Urothelium cell line (cell line): Measurements from ENCODE around the gene NSMF.

Experiments used
- DNase-seq: peaks from one replicate; pipeline ENCODE4 v3.0.0; 2011; ENCODE audit warnings: low spot score, mixed read lengths
- FAIRE-seq: peaks from 2 replicates; lab custom pipeline; 2011; peaks lifted over from hg19 to GRCh38; lab: Jason Lieb, UNC

The NSMF gene

DNA sequence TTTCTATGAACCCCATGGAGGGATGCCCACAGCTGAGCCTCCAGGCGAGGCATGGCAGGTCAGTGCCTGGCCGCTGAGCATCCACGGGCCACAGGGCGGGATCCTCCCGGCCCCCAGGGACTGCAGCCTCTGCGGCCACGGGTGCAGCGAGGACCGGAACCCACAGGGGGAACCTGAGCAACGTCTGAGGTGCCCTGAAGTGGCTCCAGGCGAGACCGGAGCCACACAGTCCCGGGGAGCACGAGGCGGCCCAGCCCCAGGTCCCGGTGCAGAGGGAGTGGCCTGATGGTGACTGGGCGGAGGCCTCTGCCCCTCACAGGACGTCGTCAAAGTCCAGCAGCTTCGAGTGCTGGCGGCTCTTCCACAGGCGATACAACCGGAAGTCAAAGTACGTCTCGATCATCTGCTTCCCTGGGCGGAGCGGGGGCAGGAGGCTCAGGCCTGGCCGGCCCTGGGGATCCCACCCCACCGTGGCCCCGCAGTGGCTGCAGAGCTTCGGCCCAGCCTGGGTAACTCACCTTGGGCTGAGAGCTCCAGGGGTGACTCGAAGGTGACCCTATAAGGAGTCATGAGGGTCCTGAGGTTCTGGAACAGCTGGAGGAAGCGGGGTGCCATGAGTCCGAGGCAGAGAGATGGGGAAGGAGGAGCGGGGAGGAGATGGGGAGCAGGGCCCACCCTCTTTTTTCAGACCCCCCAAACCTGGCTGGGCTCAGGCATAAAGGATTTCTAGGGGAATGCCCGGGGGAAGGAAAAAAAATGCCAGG lies 9.9 kb downstream of the NSMF start:
- FAIRE-seq (no peak), DNase-seq (no peak)

DNA sequence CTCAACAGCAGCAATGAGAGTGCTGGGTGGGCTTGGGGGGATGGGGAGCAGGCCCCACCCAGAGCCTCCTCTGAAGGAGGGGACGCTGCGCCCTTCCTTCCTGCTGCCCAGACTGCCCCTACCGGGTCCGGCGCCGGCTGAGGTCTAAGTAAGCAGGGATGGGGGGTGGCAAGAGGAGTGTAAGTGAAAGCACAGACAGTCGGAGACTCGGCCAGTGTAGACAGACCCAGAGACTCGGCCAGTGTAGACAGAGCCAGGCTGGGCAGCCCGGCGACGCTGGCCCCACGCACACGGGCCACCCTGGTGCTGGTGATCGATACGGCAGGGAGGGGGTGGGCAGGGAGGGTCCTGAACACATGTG lies 10.6 kb downstream of the NSMF start:
- no peak for FAIRE-seq
- no peak for DNase-seq

DNA sequence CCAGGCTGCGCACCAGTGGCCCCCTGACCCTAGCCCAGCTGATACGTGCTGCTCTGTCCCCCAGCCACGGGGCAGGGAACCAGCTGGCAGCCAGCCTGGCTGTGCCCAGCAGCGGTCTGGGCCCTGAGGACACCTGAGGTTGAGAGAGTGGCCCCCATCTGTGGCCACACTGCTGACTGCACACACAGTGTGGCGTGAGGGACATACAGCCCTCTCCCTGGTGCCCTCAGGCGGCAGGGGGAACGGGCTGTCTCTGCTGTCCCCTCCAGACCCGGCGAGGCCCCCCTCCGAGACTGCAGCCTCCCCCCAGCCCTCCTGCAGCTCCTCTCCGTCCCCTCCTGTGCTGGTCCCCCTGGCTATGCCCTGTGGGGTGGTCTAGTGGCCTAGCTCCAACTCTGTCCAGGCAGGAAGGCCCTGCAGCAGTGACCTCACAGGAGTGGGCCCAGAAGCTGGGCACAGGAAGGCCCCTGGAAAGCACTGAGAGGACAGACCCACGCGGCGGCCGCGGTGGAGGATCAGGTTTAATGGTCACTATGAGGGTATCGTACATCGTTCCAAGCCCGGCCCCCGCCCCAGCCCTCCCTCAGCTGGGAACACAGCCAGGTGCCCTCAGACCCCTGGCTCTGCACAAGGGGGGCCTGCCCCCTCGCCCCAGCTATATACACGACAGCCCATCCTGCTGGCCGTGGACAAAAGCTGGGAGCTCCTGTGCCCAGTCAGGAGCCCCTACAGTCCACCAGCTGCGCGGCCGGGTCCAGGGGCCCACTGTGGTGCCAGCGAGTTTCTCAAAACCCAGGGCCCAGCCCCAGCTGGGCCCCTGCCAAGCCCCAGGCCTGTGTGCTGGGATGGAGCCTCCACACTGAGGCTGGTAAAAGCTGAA lies 11.2 kb downstream of the NSMF start:
- DNase-seq, result no peak
- no peak for FAIRE-seq

DNA sequence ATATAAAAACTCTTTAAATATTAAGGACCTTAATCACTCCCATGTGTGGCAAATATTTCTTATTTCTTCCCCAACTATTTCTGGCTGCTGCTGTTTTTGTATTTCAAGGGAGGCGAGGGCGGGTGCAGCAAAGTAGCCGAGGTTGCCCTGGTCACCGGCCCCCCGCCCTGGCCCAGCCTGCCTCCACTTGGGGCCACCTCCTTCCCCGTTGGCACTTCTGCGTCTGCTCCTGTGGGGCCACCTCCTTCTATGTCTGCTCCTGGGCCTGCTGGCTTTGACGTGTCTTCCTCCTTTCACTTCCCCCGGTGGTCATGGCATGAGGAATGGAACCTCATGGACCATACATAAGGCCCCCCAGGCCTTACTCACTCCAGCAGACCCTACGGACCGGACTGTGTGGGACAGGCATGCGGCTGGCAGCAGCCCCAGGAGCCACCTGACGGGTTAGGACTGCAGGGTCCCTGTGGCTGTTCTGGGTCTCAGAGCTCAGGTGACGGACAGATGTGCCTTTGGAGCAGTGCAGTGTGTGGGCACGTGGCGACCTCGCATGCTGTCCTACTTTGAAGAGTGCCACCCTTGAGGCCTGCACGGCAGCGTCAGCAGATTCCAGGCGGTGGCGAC lies 12.2 kb downstream of the NSMF start:
- DNase-seq (no peak), FAIRE-seq (no peak)

DNA sequence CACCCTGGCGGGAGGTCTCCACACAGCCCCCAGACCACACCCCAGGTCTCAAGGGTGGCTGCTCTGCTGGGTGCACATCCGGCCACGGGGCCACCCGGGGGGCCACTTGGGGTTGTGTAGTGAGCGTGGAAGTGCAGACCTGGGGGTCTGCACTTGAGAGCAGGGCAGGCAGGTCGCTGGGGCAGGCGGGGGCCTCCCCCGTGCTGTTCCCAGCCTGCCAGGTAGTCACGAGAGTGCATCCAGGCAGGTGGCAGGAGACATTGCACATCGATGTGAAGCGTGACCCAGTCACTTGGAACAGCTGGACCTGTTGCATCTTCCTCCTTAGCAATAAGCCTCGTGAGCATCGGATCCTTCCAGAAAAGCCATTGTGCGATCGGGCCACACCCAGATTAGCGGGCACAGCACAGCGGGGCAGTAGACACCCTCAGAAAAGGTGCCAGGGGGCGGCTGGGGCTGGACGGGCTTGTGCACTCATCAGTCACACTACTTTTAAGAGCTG lies 13.2 kb downstream of the NSMF start:
- DNase-seq, result no peak
- FAIRE-seq, result no peak

DNA sequence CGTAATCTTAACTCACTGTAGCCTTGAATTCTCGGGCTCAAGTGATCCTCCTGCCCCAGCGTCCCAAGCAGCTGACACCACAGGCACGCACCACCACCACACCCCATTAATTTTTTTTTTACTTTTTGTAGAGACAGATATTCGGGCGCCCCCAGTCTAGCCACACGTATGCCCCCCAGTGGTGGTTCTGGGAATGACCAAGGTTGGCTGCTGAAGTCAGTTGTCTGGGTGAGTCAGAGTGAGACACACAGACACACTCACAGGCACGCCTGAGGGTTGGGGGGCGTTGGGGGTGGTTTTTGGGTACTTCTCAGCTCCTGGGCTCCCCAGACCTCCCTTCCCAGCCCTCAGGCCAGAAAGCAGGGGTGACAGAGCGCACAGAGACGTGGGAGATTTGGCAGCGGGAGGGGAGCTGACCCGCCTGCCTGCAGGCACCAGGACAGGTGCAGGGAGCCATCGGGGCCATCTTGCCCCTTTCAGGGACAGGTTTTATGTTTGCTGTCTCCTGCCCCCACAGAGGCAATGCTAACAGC lies 13.8 kb downstream of the NSMF start:
- peak; percentile 71 for DNase-seq
- FAIRE-seq, result no peak

DNA sequence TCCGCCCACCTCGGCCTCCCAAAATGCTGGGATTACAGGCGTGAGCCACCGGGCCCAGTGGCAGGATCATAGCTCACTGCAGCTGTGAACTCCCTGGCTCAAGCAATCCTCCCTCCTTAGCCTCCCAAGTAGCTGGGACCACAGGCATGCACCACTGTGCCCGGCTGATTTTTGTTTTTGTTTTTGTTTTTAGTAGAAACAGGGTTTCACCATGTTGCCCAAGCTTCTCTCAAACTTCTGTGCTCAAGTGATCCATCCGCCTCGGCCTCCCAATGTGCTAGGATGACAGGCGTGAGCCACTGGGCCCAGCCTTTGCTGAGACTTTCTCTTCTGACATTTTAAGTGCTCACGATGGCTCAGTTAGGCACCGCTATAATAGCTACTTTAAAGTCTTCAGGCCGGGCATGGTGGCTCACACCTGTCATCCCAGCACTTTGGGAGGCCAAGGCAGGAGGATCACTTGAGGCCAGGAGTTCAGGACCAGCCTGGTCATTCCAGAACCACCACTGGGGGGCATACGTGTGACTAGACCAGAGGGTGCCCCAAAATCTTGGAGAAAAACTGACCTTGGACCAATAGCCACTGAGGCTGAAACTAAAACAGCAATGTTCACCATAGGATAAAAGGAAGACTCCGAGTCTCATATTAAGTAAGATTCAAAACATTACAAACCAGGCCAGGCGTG lies 14.9 kb downstream of the NSMF start:
- DNase-seq (no peak), FAIRE-seq (no peak)

DNA sequence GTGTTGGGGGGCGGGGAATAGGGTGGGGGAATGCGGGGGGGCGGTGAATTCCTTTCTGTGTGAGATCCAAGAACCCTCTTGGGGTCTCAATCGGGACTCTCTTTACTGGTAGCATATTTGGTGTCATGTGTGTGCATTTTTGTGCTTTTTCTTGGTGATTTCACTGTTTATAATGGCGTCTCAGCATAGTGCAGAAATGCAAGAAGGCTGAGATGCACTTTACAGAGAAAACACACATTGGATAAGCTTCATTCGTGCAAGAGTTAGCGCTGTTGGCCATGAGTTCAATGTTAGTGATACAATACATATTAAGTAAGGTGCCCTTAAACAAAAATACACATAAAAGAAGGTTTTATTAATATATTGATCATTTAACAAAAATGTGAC lies 17.2 kb downstream of the NSMF start:
- no peak for DNase-seq
- no peak for FAIRE-seq

DNA sequence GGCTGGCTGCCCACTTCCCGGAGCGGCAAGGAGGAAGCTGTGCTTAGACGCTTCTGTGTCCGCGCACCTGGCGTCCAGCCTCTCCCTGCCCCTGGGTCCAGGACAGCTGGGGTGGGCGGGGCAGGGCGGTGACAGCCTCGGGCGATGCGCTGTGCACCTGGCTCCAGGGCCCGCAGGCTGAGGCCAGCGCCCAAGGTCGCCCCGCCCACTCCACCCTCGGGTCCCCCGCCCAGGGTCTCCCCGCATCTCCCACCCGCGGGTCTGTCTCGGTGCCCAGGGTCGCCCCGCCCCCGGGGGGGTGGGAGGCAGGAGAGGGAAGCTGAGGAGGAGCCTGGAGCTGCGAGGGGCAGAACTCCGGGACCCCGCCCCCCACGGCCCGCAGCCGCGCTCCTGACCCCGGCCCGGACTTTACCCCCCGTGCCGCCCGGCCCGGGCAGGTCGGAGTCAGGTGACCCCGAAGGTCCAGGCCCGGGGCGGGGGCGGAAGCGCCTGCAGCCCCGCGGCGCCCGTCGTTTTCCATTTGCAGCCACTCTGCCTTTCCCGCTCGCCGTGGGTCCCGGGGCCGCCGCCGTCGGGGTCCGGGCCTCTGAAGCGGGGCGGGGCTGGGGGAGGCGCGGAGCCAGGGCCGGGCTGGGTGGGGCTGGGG lies 17.7 kb downstream of the NSMF start, which contains the start of gene ENTPD8:
Gene ENTPD8, minus strand, starts transcription at position 69 of the 646 bp plus-strand sequence. CDS start 3,072 bp downstream, outside the sequence.
- DNase-seq, result peak; percentile 81

DNA sequence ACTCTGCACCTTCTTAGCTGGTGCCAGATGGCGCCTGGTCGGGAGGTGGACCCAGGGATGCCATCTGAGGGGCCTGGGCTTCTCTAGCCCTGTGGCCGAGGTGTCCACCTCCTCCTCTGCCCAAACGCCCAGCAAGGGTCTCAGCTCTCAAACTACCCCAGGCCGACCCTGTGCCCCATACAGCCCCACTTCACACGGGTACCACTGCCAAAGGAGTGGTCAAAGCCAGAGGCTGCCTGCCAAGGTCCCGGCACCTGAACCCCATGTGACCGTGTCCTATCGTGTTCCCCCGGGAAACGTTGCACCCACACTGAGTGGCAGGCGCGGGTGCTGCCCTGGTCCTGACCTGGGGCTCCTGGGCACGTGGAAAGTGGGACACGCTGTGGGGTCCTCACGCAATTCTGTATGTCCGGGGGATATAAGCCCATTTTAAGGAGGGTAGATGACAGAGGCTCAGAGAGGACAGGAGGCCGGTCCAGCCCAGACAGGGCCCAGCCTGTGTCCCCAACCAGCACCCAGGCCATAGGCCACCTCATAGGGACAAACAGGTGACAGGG lies 19.9 kb downstream of the NSMF start:
- FAIRE-seq (no peak), DNase-seq (no peak)

More for the DNA sequence above, 17.7 kb downstream of the NSMF start, which contains the start of gene ENTPD8:
- no peak for FAIRE-seq

DNA sequence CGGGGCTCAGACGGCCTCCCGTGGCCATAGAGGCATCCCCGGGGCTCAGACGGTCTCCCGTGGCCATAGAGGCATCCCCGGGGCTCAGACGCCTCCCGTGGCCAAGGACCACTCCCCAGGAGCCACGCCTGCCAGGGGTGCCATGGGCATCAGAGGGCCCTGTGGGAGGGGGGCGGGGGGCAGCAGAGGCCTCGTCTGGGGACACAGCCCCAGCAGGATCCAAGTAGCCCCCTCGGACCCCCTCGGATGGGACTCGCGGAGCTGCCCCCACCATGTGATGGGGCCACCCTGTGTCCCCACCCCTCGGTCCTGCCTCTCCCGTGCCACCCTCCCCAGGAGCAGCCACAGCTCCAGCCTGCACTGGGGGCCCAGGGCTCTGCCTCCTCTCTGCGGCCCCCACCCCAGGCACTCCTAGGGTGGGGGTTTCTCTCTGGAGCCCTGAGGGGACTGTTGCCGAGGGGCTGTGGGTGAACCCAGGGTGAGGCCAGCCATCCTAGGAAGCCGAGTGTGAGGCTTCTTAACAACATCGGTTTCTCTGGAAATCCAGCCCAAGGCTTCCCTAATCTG lies 20.5 kb downstream of the NSMF start:
- no peak for FAIRE-seq

DNA sequence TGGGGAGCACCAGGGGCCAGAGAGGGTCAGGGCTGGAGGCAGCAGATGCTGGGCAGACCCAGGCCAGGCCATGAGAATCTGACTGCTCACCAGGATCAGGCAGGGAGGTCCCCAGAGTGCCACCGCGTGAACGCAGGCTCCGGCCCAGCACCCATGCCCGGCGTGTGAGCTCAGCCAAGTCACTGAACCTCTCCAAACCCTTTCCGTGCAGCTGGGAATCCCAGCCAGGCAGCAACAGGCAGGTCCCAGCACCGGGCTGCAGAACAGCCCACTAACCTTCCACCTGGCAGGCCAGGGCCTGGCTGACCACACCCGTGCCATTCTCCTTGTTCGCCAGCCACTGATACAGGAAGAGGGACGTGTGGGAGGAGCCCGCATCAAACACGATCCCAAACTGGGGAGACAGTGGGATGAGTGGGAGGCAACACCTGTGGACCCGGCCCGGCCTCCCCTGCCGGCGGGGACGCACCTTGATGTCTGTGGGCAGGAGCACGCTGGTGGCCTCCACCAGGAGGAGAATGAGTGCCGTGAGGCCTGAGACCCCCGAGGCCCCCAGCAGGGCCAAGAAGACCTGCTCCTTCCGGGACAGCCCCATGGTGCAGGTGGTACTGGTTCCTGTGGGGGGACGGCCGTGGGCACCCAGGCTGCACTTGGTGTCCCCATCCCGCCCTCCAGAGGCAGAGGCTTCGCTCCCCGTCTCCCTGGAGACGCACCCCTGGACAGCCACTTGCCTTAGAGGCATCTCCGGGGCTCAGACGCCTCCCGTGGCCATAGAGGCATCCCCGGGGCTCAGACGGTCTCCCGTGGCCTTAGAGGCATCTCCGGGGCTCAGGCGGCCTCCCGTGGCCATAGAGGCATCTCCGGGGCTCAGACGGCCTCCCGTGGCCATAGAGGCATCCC lies 21.2 kb downstream of the NSMF start:
- DNase-seq, result no peak
- no peak for FAIRE-seq

More for the DNA sequence above, 20.5 kb downstream of the NSMF start:
- DNase-seq, result no peak

DNA sequence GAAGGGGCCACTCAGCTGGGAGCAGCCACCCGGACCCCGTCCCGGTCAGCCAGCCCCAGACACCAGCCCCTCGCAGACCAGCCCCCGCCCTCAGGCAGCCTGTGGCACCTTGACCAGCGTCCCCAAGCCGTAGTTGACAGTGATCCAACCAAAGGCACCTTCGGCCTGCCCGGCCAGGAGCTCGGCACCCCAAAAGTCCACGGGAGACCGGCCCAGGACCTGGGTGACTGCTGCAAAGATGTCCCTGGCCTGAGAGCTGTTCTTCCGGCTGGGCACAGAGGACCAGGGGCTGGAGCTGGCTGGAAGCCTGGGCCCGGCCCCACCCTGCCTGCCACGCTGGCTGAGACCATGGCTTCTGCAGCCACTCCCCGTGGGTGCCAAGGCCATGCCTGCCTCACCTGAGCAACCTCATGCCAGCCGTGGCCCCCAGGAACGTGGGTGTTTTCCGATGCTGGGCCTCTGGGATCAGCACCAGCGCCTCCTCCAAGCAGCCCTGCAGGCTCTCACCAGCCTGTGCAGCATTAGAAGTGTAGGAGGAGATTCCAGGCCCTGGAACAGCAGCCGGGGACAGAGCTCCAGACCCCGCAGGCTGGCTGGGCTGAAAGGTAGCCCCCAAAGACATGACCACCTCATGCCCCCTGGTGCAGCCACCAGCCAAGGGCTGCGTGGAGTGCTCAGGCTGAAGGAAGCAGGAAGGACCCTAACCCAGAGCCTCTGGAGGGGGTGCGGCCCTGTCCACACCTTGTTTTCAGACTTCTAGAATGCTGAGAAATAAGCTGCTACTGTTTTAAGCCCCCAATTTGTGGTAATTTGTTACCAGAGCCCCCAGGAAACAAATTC lies 22.2 kb downstream of the NSMF start:
- FAIRE-seq (no peak), DNase-seq (no peak)

DNA sequence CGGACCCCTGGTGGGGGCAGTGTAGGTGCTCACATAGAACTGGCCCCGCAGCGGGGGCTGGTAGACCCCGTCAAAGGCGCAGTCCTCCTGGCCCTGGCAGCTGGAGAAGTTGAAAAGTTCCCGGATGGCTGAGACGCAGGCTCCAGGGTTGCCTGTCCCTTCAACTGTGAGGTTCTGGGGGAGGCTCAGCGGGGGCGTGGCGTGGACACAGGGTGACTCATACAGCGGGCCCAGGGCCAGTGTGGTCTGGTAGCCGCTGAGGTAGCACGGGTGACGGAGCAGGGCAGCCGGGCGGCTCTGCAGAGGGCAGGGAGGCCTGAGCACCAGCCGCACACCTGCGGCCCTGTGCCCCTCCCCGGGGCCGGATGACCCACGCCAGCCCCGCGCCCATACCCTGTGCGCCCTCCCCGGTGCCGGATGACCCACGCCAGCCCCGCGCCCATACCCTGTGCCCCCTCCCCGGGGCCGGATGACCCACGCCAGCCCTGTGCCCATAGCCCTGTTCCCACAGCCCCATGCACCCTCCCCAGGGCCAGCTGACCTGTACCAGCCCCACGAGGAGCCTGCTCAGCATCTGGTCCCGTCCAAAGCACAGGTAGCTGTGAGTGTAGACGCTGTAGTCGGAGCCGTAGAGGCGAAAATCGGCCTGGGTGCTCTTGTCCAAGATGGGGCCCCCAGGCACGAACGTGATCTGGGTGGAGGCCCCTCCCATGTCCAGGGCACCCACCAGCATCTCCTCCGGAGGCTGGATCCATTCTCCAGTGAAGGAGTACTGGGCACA lies 23.0 kb downstream of the NSMF start:
- FAIRE-seq (peak; percentile 93), DNase-seq (peak; percentile 95)

DNA sequence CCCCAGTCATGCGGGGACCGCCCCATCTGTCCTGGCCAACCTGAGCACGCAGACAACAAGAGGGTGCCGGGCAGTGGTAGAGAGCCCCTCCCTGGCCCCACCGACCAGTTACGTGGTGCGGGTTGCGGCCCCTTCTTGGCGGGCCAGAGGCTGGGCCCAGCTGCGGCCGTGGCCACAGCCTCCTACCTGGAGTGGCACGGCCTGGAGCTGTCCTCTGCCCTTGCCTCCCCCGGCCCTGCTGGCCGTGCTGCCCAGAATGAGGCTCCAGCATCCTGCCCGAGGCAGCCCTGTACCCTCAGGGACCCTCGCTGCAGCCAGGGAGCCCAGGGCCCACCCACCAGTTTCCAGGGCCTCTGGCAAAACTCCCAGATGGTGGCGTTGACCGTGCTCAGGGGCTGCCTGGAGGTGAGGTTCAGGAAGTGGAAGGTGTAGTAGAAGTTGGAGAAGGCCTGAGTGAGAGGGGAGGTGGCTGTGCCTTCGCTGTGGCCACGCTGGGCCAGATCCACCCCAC lies 23.7 kb downstream of the NSMF start:
- FAIRE-seq, result no peak
- DNase-seq, result no peak
